Body of pancreas (tissue), 4 donors: ENCODE data around the gene TSEN34.

Experiments used
- CTCF ChIP-seq, 7 experiments: fragments of 450-650 bp in 4 of 7; fragments of 200-600 bp in 3 of 7; sonication (generic) in 3 of 7; IDR thresholded peaks; one replicate each; pipeline ENCODE4 v1.5.1; 2016 to 2019; ENCODE audit warnings: antibody characterized with exemption in 7 of 7
- POLR2A ChIP-seq, 3 donors: fragments of 450-650 bp; IDR thresholded peaks; one replicate each; pipeline ENCODE4 v1.6.1; 2016; ENCODE audit warnings: antibody characterized with exemption in 3 of 3, mild to moderate bottlenecking in 2 of 3

- no peak for TF ChIP-seq POLR2A (IDR thresholded peaks at IDR 0.05)
- no peak for TF ChIP-seq CTCF (IDR thresholded peaks at IDR 0.05)
These were observed 551 bp upstream of the TSEN34 start for GRCh38 chr19:54190503-54191010.
